ENCODE data around the gene CMTM8.

DNA sequence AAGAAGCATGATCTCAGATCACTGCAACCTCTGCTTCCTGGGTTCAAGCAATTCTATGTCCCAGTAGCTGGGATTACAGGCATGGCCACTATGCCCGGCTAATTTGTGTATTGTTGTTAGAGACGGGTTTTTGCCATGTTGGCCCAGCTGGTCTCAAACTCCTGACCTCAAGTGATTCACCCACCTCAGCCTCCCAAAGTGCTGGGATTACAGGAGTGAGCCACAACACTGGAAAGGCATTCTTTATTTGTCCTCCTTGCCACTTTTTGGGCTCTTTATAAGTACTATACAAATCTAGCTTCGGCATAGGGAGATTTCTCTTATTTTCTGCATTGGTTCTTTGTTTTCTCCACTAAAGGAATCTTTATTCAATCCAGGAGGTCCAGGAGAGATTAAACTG lies 18.6 kb downstream of the CMTM8 start:
- no peak for TF ChIP-seq POLR2AphosphoS5 (IDR thresholded peaks at IDR 0.05; ENCODE audit: low read depth, low read length)
- TF ChIP-seq, protein P1, sequence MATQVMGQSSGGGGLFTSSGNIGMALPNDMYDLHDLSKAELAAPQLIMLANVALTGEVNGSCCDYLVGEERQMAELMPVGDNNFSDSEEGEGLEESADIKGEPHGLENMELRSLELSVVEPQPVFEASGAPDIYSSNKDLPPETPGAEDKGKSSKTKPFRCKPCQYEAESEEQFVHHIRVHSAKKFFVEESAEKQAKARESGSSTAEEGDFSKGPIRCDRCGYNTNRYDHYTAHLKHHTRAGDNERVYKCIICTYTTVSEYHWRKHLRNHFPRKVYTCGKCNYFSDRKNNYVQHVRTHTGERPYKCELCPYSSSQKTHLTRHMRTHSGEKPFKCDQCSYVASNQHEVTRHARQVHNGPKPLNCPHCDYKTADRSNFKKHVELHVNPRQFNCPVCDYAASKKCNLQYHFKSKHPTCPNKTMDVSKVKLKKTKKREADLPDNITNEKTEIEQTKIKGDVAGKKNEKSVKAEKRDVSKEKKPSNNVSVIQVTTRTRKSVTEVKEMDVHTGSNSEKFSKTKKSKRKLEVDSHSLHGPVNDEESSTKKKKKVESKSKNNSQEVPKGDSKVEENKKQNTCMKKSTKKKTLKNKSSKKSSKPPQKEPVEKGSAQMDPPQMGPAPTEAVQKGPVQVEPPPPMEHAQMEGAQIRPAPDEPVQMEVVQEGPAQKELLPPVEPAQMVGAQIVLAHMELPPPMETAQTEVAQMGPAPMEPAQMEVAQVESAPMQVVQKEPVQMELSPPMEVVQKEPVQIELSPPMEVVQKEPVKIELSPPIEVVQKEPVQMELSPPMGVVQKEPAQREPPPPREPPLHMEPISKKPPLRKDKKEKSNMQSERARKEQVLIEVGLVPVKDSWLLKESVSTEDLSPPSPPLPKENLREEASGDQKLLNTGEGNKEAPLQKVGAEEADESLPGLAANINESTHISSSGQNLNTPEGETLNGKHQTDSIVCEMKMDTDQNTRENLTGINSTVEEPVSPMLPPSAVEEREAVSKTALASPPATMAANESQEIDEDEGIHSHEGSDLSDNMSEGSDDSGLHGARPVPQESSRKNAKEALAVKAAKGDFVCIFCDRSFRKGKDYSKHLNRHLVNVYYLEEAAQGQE (IDR thresholded peaks at IDR 0.05; ENCODE audit: insufficient read depth in 1 of 2, low read depth in 2 of 2, low read length in 2 of 2) = no peak
